Natural killer cell (primary cell): ENCODE results near the gene ARHGAP24. TPM values are rescaled to one million over a fixed set of nuclear protein-coding genes. Genes with fewer than 3 reads are reported as not detected.

Source experiments
- ATAC-seq, 3 donors: fragments of 150-1000 bp in 2 of 3; fragments of 200-7000 bp in 1 of 3; cut with Tn5 transposase; 1 replicate in 1 of 3; 2 replicates in 2 of 3; pipeline ENCODE4 v1.10.0; 2021; ENCODE audit warnings: mild to moderate bottlenecking in 2 of 3, moderate library complexity in 2 of 3
- DNase-seq, 2 donors: peaks; one replicate each; pipeline versions ENCODE4 v3.0.0 to v3.0.0-alpha.2; 2013 to 2021; ENCODE audit warnings: mixed read lengths in 1 of 2
- H3K27ac ChIP-seq: one replicate; pipeline ENCODE4 v1.5.1; 2013; ENCODE audit warnings: mild to moderate bottlenecking, low read length
- H3K27me3 ChIP-seq: one replicate; pipeline ENCODE4 v1.6.1; 2013; ENCODE audit warnings: low read length; ENCODE audit not compliant: control insufficient read depth, insufficient read depth
- H3K36me3 ChIP-seq: one replicate; pipeline ENCODE4 v1.6.1; 2013; ENCODE audit warnings: low read length; ENCODE audit not compliant: control insufficient read depth, insufficient read depth
- H3K4me1 ChIP-seq: one replicate; pipeline ENCODE4 v1.6.1; 2013; ENCODE audit warnings: low read length; ENCODE audit not compliant: control insufficient read depth, insufficient read depth
- H3K4me3 ChIP-seq: one replicate; pipeline ENCODE4 v1.5.1; 2013; ENCODE audit warnings: low read length
- H3K9me3 ChIP-seq: one replicate; pipeline ENCODE4 v1.6.1; 2013; ENCODE audit warnings: low read length; ENCODE audit not compliant: control insufficient read depth, insufficient read depth
- H3K27ac Mint-ChIP-seq, 2 donors: one replicate each; pipeline ENCODE4 v1.8.0; 2022; ENCODE audit warnings: mild to moderate bottlenecking in 2 of 2, mixed read lengths in 2 of 2, moderate library complexity in 1 of 2
- H3K27me3 Mint-ChIP-seq, 2 donors: one replicate each; pipeline ENCODE4 v1.8.0; 2022; ENCODE audit warnings: low read depth in 2 of 2, mixed read lengths in 2 of 2
- H3K36me3 Mint-ChIP-seq: one replicate; pipeline ENCODE4 v1.8.0; 2022; ENCODE audit warnings: mixed read lengths
- H3K4me1 Mint-ChIP-seq, 2 donors: one replicate each; pipeline ENCODE4 v1.8.0; 2022; ENCODE audit warnings: mixed read lengths in 2 of 2
- H3K4me3 Mint-ChIP-seq: one replicate; pipeline ENCODE4 v1.8.0; 2022; ENCODE audit warnings: mild to moderate bottlenecking, moderate library complexity, mixed read lengths
- H3K9me3 Mint-ChIP-seq, 2 donors: one replicate each; pipeline ENCODE4 v1.8.0; 2022; ENCODE audit warnings: mixed read lengths in 2 of 2
- WGBS: methylation state at CpG from one replicate; pipeline ENCODE4 v1.1.7; 2013; ENCODE audit warnings: missing lambda C conversion rate; ENCODE audit not compliant: insufficient coverage; 5-methylcytosine and 5-hydroxymethylcytosine counted together
- intact Hi-C: fragments of 100-400 bp; cut with micrococcal nuclease; formaldehyde crosslinking; loops from one replicate; pipeline ENCODE4 v1.14.2; 2022
- total RNA-seq, 4 donors: library from RNA; stranded (reverse); fragments of 120-200 nt in 1 of 4; gene quantifications; one replicate each; pipeline versions ENCODE4 v1.2.3 to v1.2.4, GENCODE V29; 2013 to 2022
- TF ChIP-seq, protein P1 (sequence below): fragments of 200-600 bp; IDR thresholded peaks from one replicate; pipeline ENCODE4 v1.8.0; 2022; ENCODE audit warnings: antibody characterized with exemption

The ARHGAP24 gene
- total RNA-seq, 3 donors from 2014 or later (not counting 1 experiment from before 2014, with no cell fraction given) = 1.7 to 3.6 (median 1.7) TPM

DNA sequence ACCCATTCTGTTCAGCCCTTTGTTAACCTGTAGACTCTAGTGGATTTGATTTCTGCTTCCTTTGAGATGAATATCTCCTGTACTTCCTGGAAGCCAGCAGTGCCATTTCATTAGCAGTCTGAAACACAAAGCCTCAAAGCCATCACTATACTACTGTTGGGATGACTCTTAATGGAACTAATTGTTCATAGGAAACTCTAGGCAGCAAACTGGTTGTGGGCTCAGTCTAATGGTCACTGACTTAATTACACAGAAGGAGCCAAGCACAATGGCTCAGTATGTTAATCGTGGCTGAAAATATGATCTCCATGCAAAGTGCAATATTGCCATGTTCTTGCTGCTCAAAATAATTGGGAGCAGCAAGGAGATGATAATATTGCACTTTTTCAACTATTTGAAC lies 262.3 kb downstream of the ARHGAP24 start:
- intact Hi-C loops = no loop called here

DNA sequence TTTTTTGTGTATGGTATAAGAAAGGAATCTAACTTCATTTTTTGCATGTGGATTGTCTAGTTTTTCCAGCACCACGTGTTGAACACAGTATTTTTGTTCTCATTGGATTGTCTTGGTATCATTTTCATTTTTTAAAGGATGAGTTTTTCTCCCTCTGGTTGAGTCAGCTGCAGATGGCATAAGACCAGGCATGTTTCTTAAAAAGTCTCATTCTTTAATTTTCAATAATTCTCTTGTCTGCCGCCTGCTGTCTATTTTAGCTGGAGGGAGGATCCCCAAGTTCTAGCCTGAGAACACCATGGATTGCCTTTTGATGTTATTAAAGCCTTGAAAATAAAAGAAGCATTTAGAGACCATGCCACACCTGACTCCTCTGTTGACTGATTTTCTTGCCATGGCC lies 263.8 kb downstream of the ARHGAP24 start:
- H3K4me1 Mint-ChIP-seq = no peaks in the 10 kb centered on the region
- H3K27ac Mint-ChIP-seq = no peak overlapping the region
- no peaks in the 10 kb centered on the region for H3K36me3 Mint-ChIP-seq
- 77% methylated on average over 2 of the region's 2 CpGs for WGBS
- TF ChIP-seq, protein P1, sequence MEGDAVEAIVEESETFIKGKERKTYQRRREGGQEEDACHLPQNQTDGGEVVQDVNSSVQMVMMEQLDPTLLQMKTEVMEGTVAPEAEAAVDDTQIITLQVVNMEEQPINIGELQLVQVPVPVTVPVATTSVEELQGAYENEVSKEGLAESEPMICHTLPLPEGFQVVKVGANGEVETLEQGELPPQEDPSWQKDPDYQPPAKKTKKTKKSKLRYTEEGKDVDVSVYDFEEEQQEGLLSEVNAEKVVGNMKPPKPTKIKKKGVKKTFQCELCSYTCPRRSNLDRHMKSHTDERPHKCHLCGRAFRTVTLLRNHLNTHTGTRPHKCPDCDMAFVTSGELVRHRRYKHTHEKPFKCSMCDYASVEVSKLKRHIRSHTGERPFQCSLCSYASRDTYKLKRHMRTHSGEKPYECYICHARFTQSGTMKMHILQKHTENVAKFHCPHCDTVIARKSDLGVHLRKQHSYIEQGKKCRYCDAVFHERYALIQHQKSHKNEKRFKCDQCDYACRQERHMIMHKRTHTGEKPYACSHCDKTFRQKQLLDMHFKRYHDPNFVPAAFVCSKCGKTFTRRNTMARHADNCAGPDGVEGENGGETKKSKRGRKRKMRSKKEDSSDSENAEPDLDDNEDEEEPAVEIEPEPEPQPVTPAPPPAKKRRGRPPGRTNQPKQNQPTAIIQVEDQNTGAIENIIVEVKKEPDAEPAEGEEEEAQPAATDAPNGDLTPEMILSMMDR = no peak
- no peaks in the 10 kb centered on the region for H3K27me3 Mint-ChIP-seq
- Histone ChIP-seq H3K27me3 (no peaks in the 10 kb centered on the region), H3K27ac (no peak overlapping the region), H3K4me1 (no peaks in the 10 kb centered on the region), H3K9me3 (no peaks in the 10 kb centered on the region), H3K36me3 (no peaks in the 10 kb centered on the region), H3K4me3 (no peak overlapping the region)
- DNase-seq = no peak
- ATAC-seq = no peak
- H3K9me3 Mint-ChIP-seq = peaks cover 6 to 15% of the 10 kb centered on the region in 2 donors
- intact Hi-C loops = no loop called here
- H3K4me3 Mint-ChIP-seq = no peak overlapping the region

More for the DNA sequence above, 262.3 kb downstream of the ARHGAP24 start:
- H3K4me3 Mint-ChIP-seq = no peak overlapping the region
- no peaks in the 10 kb centered on the region for H3K36me3 ChIP-seq
- DNase-seq (no peak), ATAC-seq (no peak)
- peaks cover 6 to 15% of the 10 kb centered on the region in 2 donors for H3K9me3 Mint-ChIP-seq
- no peaks in the 10 kb centered on the region for H3K4me1 ChIP-seq
- no peak overlapping the region for H3K27ac Mint-ChIP-seq
- TF ChIP-seq, protein P1 = no peak
- H3K9me3 ChIP-seq = no peaks in the 10 kb centered on the region
- H3K27ac ChIP-seq = no peak overlapping the region
- no peak overlapping the region for H3K4me3 ChIP-seq
- no peaks in the 10 kb centered on the region for H3K27me3 Mint-ChIP-seq
- no peaks in the 10 kb centered on the region for H3K4me1 Mint-ChIP-seq
- H3K36me3 Mint-ChIP-seq = no peaks in the 10 kb centered on the region
- 87% methylated on average over 1 of the region's 1 CpG for WGBS
- no peaks in the 10 kb centered on the region for H3K27me3 ChIP-seq

- Histone ChIP-seq H3K27ac (no peak overlapping the region), H3K4me1 (no peaks in the 10 kb centered on the region), H3K4me3 (no peak overlapping the region), H3K36me3 (no peaks in the 10 kb centered on the region), H3K9me3 (no peaks in the 10 kb centered on the region), H3K27me3 (no peaks in the 10 kb centered on the region)
- no peak for DNase-seq
- WGBS = 33% methylated on average over 1 of the region's 5 CpGs
- Mint-ChIP-seq H3K36me3 (no peaks in the 10 kb centered on the region), H3K27me3 (no peaks in the 10 kb centered on the region), H3K9me3 (peaks cover 6 to 11% of the 10 kb centered on the region in 2 donors), H3K4me3 (no peak overlapping the region), H3K27ac (no peak overlapping the region), H3K4me1 (no peaks in the 10 kb centered on the region)
- TF ChIP-seq, protein P1 = no peak
- intact Hi-C loops = no loop called here
- ATAC-seq = no peak
Measured at GRCh38 chr4:85740431-85740861, 265.5 kb downstream of the ARHGAP24 start.

DNA sequence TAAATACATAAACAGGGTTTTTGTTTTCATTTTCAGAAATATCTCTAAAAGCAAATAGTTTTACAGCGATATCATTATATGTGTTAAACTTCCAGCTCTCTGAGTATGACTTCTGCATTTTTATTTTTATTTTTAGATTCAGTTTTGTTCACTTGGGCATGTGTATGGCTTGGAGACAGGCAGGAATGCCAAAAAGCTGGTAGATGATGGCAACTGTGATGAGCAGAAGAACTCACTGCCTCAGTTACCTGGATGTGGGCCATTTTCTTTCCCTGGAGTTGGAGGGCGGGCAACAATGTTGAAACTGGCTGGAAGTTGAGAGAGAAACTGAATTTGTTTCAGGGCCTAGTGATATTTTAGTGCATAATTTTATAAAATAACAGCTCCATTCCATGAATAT lies 266.4 kb downstream of the ARHGAP24 start:
- H3K4me3 ChIP-seq = no peak overlapping the region
- H3K9me3 Mint-ChIP-seq = peaks cover 0 to 10% of the 10 kb centered on the region in 2 donors
- no peaks in the 10 kb centered on the region for H3K27me3 ChIP-seq
- TF ChIP-seq, protein P1 = no peak
- intact Hi-C loops = no loop called here
- no peaks in the 10 kb centered on the region for H3K36me3 ChIP-seq
- no peak overlapping the region for H3K27ac Mint-ChIP-seq
- H3K27me3 Mint-ChIP-seq = no peaks in the 10 kb centered on the region
- no peaks in the 10 kb centered on the region for H3K9me3 ChIP-seq
- no peak overlapping the region for H3K4me3 Mint-ChIP-seq
- no CpG with 5 or more reads among the region's 2 CpGs for WGBS
- H3K4me1 Mint-ChIP-seq = no peaks in the 10 kb centered on the region
- DNase-seq = no peak
- H3K27ac ChIP-seq = no peak overlapping the region
- H3K36me3 Mint-ChIP-seq = no peaks in the 10 kb centered on the region
- no peaks in the 10 kb centered on the region for H3K4me1 ChIP-seq
- no peak for ATAC-seq
